Endodermal cell (in vitro differentiated cells): ENCODE data around the gene REX1BD. TPM values are rescaled to one million over a fixed set of nuclear protein-coding genes. Genes with fewer than 3 reads are reported as not detected.

ENCODE experiments used
- DNase-seq: peaks from one replicate; pipeline ENCODE4 v3.0.0-alpha.2; 2017
- H3K27ac ChIP-seq: 2 replicates; pipeline ENCODE4 v1.5.1; 2013; ENCODE audit warnings: mild to moderate bottlenecking, low read depth, low read length, moderate library complexity
- H3K27me3 ChIP-seq: 2 replicates; pipeline ENCODE4 v1.6.1; 2013; ENCODE audit warnings: mild to moderate bottlenecking, low read length, moderate library complexity; ENCODE audit not compliant: insufficient read depth, control insufficient read depth, poor library complexity, severe bottlenecking
- H3K36me3 ChIP-seq: 2 replicates; pipeline ENCODE4 v1.7.0; 2013; ENCODE audit warnings: mild to moderate bottlenecking, low read length, moderate library complexity; ENCODE audit not compliant: control insufficient read depth, insufficient read depth
- H3K4me1 ChIP-seq: one replicate; pipeline ENCODE4 v1.7.0; 2013; ENCODE audit warnings: low read length; ENCODE audit not compliant: control insufficient read depth, insufficient read depth
- H3K4me3 ChIP-seq: 2 replicates; pipeline ENCODE4 v1.5.1; 2013; ENCODE audit warnings: mild to moderate bottlenecking, low read length, moderate library complexity
- H3K9ac ChIP-seq: 2 replicates; pipeline ENCODE4 v1.6.1; 2013; ENCODE audit warnings: mild to moderate bottlenecking, low read length, moderate library complexity; ENCODE audit not compliant: poor library complexity, severe bottlenecking; ENCODE audit errors: extremely low read depth
- H3K9me3 ChIP-seq: 2 replicates; pipeline ENCODE4 v1.6.1; 2013; ENCODE audit warnings: mild to moderate bottlenecking, low read length, moderate library complexity; ENCODE audit not compliant: control insufficient read depth
- H3K27ac Mint-ChIP-seq: 2 replicates; pipeline ENCODE4 v1.8.0; 2020; ENCODE audit warnings: mixed read lengths
- H3K27me3 Mint-ChIP-seq: 2 replicates; pipeline ENCODE4 v1.8.0; 2021; ENCODE audit warnings: mild to moderate bottlenecking, mixed read lengths; ENCODE audit not compliant: insufficient read depth
- H3K36me3 Mint-ChIP-seq: 2 replicates; pipeline ENCODE4 v1.8.0; 2020; ENCODE audit warnings: low read depth, mixed read lengths
- H3K4me1 Mint-ChIP-seq: 2 replicates; pipeline ENCODE4 v1.8.0; 2020; ENCODE audit warnings: mixed read lengths
- H3K4me3 Mint-ChIP-seq: 2 replicates; pipeline ENCODE4 v1.8.0; 2020; ENCODE audit warnings: mild to moderate bottlenecking, moderate library complexity, mixed read lengths
- H3K9me3 Mint-ChIP-seq: 2 replicates; pipeline ENCODE4 v1.8.0; 2020; ENCODE audit warnings: mild to moderate bottlenecking, mixed read lengths
- WGBS, 2 experiments: methylation state at CpG; one replicate each; pipeline versions ENCODE4 v1.1.5 to v1.1.7; 2013; ENCODE audit warnings: missing lambda C conversion rate in 2 of 2, mixed read lengths in 1 of 2; ENCODE audit not compliant: insufficient coverage in 1 of 2, insufficient read length in 1 of 2; 5-methylcytosine and 5-hydroxymethylcytosine counted together
- total RNA-seq, 2 donors: library from RNA; stranded (reverse); fragmentation: NEBNext Ultra II Directional in 1 of 2; extraction: Animal tissue kit (Norgen Biotek cat#: 25700) in 1 of 2; gene quantifications; 2 replicates in 1 of 2; 3 replicates in 1 of 2; pipeline ENCODE4 v1.2.1, GENCODE V29; 2021
- TF ChIP-seq, protein P1 (sequence below): fragments of 200-600 bp; sonication (generic); conservative IDR thresholded peaks from 2 replicates; pipeline ENCODE4 v1.5.0; 2021; ENCODE audit warnings: antibody characterized with exemption, mild to moderate bottlenecking

Gene REX1BD
- total RNA-seq, 2 donors from 2014 or later, result 76.9 to 83.9 TPM

DNA sequence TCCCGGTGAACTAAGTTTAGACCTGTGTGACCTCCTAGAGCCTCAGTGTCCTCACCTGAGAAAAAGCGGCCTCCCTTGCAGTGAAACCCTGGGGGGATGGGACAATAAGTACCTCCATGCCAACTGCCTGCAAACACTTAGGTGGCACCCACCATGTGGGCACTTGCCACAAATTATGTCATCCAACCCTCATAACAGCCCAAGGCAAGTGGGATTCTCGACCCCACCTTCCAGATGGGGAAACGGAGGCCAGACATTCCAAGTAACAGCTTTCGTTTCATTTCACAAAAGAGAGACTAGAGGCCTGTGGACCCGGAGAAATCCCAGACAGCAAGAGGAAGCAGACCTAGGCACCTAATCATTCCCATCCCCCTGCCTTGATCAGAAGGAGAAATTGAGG, 6.9 kb downstream of the REX1BD start:
- H3K4me1 ChIP-seq, result peaks cover 3% of the 10 kb centered on the region

DNA sequence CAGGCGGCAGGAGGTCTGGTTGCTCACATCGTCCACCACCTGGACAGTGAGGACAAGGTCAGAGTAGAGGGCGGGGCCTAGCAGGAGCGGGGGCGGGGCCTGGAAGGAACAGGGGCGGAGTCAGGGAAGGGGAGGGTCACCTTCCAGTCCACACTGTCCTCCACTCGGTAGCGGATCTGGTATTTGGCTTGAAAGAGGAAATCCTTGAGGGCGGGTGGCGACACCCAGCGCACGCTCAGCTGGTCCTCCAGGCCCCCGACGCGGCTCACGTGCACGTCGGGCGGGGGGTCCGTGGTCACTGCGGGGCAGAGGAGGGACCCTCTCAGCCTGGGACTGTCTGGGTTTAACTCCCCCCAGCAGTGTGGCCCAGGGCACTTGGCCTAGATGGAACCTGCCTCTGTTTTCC, 8.2 kb downstream of the REX1BD start:
- 84 to 90% methylated on average over 4 to 21 of the region's 21 CpGs for whole genome bisulfite sequencing, 2 experiments
- H3K27me3 Mint-ChIP-seq, result peaks cover 10% of the 10 kb centered on the region
- peak; percentile 94 for DNase-seq

More for the DNA sequence above, 6.9 kb downstream of the REX1BD start:
- Mint-ChIP-seq H3K4me1 (peaks cover 16% of the 10 kb centered on the region), H3K27ac (no peak overlapping the region), H3K27me3 (peaks cover 2% of the 10 kb centered on the region), H3K9me3 (no peaks in the 10 kb centered on the region), H3K4me3 (no peak overlapping the region), H3K36me3 (peaks cover 5% of the 10 kb centered on the region)
- no peak for DNase-seq
- 84 to 85% methylated on average over 2 to 6 of the region's 6 CpGs for WGBS, 2 experiments
- H3K27ac ChIP-seq, result no peak overlapping the region
- no peak overlapping the region for H3K4me3 ChIP-seq
- TF ChIP-seq, protein P1, sequence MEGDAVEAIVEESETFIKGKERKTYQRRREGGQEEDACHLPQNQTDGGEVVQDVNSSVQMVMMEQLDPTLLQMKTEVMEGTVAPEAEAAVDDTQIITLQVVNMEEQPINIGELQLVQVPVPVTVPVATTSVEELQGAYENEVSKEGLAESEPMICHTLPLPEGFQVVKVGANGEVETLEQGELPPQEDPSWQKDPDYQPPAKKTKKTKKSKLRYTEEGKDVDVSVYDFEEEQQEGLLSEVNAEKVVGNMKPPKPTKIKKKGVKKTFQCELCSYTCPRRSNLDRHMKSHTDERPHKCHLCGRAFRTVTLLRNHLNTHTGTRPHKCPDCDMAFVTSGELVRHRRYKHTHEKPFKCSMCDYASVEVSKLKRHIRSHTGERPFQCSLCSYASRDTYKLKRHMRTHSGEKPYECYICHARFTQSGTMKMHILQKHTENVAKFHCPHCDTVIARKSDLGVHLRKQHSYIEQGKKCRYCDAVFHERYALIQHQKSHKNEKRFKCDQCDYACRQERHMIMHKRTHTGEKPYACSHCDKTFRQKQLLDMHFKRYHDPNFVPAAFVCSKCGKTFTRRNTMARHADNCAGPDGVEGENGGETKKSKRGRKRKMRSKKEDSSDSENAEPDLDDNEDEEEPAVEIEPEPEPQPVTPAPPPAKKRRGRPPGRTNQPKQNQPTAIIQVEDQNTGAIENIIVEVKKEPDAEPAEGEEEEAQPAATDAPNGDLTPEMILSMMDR, result no peak
- H3K27me3 ChIP-seq, result no peaks in the 10 kb centered on the region
- no peaks in the 10 kb centered on the region for H3K9me3 ChIP-seq
- no peak overlapping the region for H3K9ac ChIP-seq
- H3K36me3 ChIP-seq, result peaks cover 9% of the 10 kb centered on the region

DNA sequence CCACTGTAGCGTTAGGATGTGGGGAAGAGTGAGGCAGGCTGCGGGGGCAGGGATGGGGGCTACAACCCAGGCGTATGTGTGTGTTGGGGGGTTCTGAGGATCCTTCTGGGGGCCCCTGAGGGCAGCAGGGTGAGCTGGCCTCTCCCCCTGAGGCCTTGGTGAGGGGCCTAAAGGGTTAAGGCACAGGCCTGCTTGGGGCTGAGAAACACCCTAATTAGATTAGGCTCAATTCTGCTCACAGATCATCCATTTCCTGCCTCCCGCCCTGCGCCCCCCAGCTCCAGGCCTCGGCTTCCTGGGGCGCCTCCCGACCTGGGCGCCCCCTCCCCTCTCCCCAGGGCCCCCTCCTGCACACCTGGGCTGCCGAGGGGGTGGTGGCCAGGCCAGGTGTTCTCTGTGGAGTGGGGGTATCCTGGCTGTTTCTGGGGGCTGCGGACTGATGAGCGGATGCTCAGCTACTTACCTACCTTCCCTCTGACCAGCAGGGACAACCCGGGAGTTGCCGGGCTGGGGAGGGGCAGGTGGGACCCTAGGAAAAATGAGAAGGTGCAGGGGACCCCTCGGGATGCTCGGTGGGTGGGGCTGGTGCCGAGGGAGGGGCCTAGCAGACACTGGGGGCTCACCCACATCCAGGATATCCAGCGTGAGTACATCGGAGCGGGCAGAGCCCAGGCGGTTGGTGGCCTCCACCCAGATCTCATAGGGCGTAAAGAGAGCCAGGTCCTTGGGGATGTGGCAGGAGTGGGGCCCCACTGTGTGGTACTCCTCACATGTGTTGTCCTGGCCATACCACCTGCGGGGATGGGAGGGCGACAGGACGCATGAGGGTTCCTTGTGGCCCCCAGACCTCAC, 9.4 kb downstream of the REX1BD start:
- peaks cover 20% of the 10 kb centered on the region for H3K27me3 Mint-ChIP-seq

More for the DNA sequence above, 8.2 kb downstream of the REX1BD start:
- Histone ChIP-seq H3K4me3 (no peak overlapping the region), H3K9ac (no peak overlapping the region), H3K27ac (no peak overlapping the region), H3K4me1 (peaks cover 3% of the 10 kb centered on the region), H3K36me3 (peaks cover 5% of the 10 kb centered on the region), H3K27me3 (peaks cover 5% of the 10 kb centered on the region), H3K9me3 (no peaks in the 10 kb centered on the region)
- Mint-ChIP-seq H3K4me3 (no peak overlapping the region), H3K9me3 (no peaks in the 10 kb centered on the region), H3K27ac (no peak overlapping the region), H3K4me1 (peaks cover 16% of the 10 kb centered on the region), H3K36me3 (peaks cover 2% of the 10 kb centered on the region)
- TF ChIP-seq, protein P1, result no peak

More for the DNA sequence above, 9.4 kb downstream of the REX1BD start:
- 75 to 84% methylated on average over 10 to 24 of the region's 25 CpGs for WGBS, 2 experiments
- Mint-ChIP-seq H3K9me3 (no peaks in the 10 kb centered on the region), H3K27ac (no peak overlapping the region), H3K4me1 (peaks cover 14% of the 10 kb centered on the region), H3K4me3 (no peak overlapping the region), H3K36me3 (peaks cover under 1% of the 10 kb centered on the region)
- Histone ChIP-seq H3K9ac (no peak overlapping the region), H3K9me3 (no peaks in the 10 kb centered on the region), H3K27ac (no peak overlapping the region), H3K4me1 (peaks cover 3% of the 10 kb centered on the region), H3K4me3 (no peak overlapping the region), H3K27me3 (peaks cover 18% of the 10 kb centered on the region), H3K36me3 (no peaks in the 10 kb centered on the region)
- TF ChIP-seq, protein P1, result no peak
- DNase-seq, result peak; percentile 58
